Retinal pigment epithelial cell (primary cell): ENCODE measurements around the gene C17orf67.

Source experiments
- DNase-seq: peaks from one replicate; pipeline ENCODE4 v3.0.0-alpha.2; 2010; ENCODE audit warnings: low read depth
- H3K4me3 ChIP-seq: 2 replicates; pipeline ENCODE4 v1.5.1; 2011; ENCODE audit warnings: mild to moderate bottlenecking, low read length, control low read depth, moderate library complexity
- CTCF ChIP-seq: conservative IDR thresholded peaks from 2 replicates; pipeline ENCODE4 v1.5.1; 2011; ENCODE audit warnings: low read depth, low read length, control low read depth, inconsistent platforms

The C17orf67 gene

GRCh38 chr17:56801459-56802178 lies 32.1 kb downstream of the C17orf67 start:
- no peak for TF ChIP-seq CTCF
- no peak for DNase-seq
- no peak overlapping the region for H3K4me3 ChIP-seq

GRCh38 chr17:56798916-56799315 lies 34.8 kb downstream of the C17orf67 start:
- no peak for DNase-seq
- no peak for TF ChIP-seq CTCF
- H3K4me3 ChIP-seq, result no peak overlapping the region

- DNase-seq, result no peak
- no peak for TF ChIP-seq CTCF
- no peak overlapping the region for H3K4me3 ChIP-seq
Measured at GRCh38 chr17:56796536-56796935, 37.2 kb downstream of the C17orf67 start.

GRCh38 chr17:56795221-56795865 lies 38.4 kb downstream of the C17orf67 start:
- TF ChIP-seq CTCF, result no peak
- DNase-seq, result no peak

GRCh38 chr17:56793957-56794356 lies 39.8 kb downstream of the C17orf67 start:
- peak; percentile 7 for DNase-seq
- TF ChIP-seq CTCF, result no peak
- H3K4me3 ChIP-seq, result no peak overlapping the region

More at GRCh38 chr17:56795221-56795865, 38.4 kb downstream of the C17orf67 start:
- no peak overlapping the region for H3K4me3 ChIP-seq

GRCh38 chr17:56793531-56793930 lies 40.2 kb downstream of the C17orf67 start:
- TF ChIP-seq CTCF, result no peak
- no peak for DNase-seq
- H3K4me3 ChIP-seq, result no peak overlapping the region

- DNase-seq, result no peak
- TF ChIP-seq CTCF, result no peak
Measured at GRCh38 chr17:56792267-56792666, 41.5 kb downstream of the C17orf67 start.

More at GRCh38 chr17:56792267-56792666, 41.5 kb downstream of the C17orf67 start:
- H3K4me3 ChIP-seq, result no peak overlapping the region
